GM23338 (cell line): ENCODE measurements around the gene ZNF12. TPM values are rescaled to one million over a fixed set of nuclear protein-coding genes. Genes with fewer than 3 reads are reported as not detected.
A peak's percentile ranks its signal among the peaks of the same experiment; 100 is the strongest.
"Not testable (repeated sequence)": the region's sequence is repeated elsewhere in the genome, so short reads cannot be mapped to it uniquely, and the experiment has no call there.

Experiments used
- ATAC-seq: fragments of 200-7000 bp; cut with Tn5 transposase; 3 replicates; pipeline ENCODE4 v1.9.1; 2020
- DNase-seq: peaks from one replicate; pipeline ENCODE4 v3.0.0-alpha.2; 2015; ENCODE audit warnings: low spot score
- H2AFZ ChIP-seq: fragments of 200-600 bp; sonication (generic); 2 replicates; pipeline ENCODE4 v1.8.0; 2016; ENCODE audit warnings: antibody characterized with exemption, mild to moderate bottlenecking, moderate library complexity
- H3F3A ChIP-seq: fragments of 200-600 bp; sonication (generic); replicated peaks from 2 replicates; pipeline ENCODE4 v1.8.0; 2017; ENCODE audit warnings: antibody characterized with exemption, mixed run types, low read depth
- H3K27ac ChIP-seq: fragments of 200-600 bp; sonication (generic); 2 replicates; pipeline ENCODE4 v1.6.1; 2016; ENCODE audit warnings: low read depth
- H3K27me3 ChIP-seq: fragments of 200-600 bp; sonication (generic); 2 replicates; pipeline ENCODE4 v1.8.0; 2016; ENCODE audit warnings: mild to moderate bottlenecking, mixed run types, moderate library complexity; ENCODE audit not compliant: insufficient read depth
- H3K36me3 ChIP-seq: fragments of 200-600 bp; sonication (generic); 2 replicates; pipeline ENCODE4 v1.8.0; 2016; ENCODE audit warnings: mild to moderate bottlenecking; ENCODE audit not compliant: insufficient read depth
- H3K4me1 ChIP-seq: fragments of 200-600 bp; sonication (generic); 2 replicates; pipeline ENCODE4 v1.8.0; 2016; ENCODE audit warnings: mild to moderate bottlenecking, moderate library complexity; ENCODE audit not compliant: insufficient read depth
- H3K4me2 ChIP-seq: fragments of 200-600 bp; sonication (generic); 2 replicates; pipeline ENCODE4 v1.7.1; 2017; ENCODE audit warnings: mixed run types
- H3K4me3 ChIP-seq: fragments of 200-600 bp; sonication (generic); 2 replicates; pipeline ENCODE4 v1.6.1; 2016; ENCODE audit warnings: mixed run types
- H3K79me2 ChIP-seq: fragments of 200-600 bp; sonication (generic); replicated peaks from 2 replicates; pipeline ENCODE4 v1.8.0; 2017; ENCODE audit warnings: mild to moderate bottlenecking; ENCODE audit not compliant: insufficient read depth
- H3K9me2 ChIP-seq: fragments of 200-600 bp; sonication (generic); 2 replicates; pipeline ENCODE4 v1.8.0; 2017; ENCODE audit not compliant: insufficient read depth
- H4K20me1 ChIP-seq: fragments of 200-600 bp; sonication (generic); replicated peaks from 2 replicates; pipeline ENCODE4 v1.8.0; 2017; ENCODE audit warnings: mild to moderate bottlenecking; ENCODE audit not compliant: insufficient read depth
- H3K27ac Mint-ChIP-seq: 2 replicates; pipeline ENCODE4 v1.8.0; 2020; ENCODE audit warnings: inconsistent platforms, mild to moderate bottlenecking, moderate library complexity, mixed read lengths
- H3K27me3 Mint-ChIP-seq: 3 replicates; pipeline ENCODE4 v1.8.0; 2022; ENCODE audit warnings: low read depth, mild to moderate bottlenecking, moderate library complexity, mixed read lengths, inconsistent platforms; ENCODE audit not compliant: insufficient read depth, poor library complexity
- H3K36me3 Mint-ChIP-seq: 3 replicates; pipeline ENCODE4 v1.8.0; 2021; ENCODE audit warnings: low read depth, mild to moderate bottlenecking, inconsistent platforms, moderate library complexity, mixed read lengths
- H3K4me1 Mint-ChIP-seq: 3 replicates; pipeline ENCODE4 v1.8.0; 2020; ENCODE audit warnings: mild to moderate bottlenecking, inconsistent platforms, mixed read lengths
- H3K4me3 Mint-ChIP-seq: 3 replicates; pipeline ENCODE4 v1.8.0; 2021; ENCODE audit warnings: moderate library complexity, mild to moderate bottlenecking, inconsistent platforms, mixed read lengths
- H3K9me3 Mint-ChIP-seq: 3 replicates; pipeline ENCODE4 v1.8.0; 2020; ENCODE audit warnings: moderate library complexity, mild to moderate bottlenecking, inconsistent platforms, mixed read lengths
- CREB1 ChIP-seq: fragments of 250-450 bp; sonication (Bioruptor Pico); IDR thresholded peaks from 2 replicates; pipeline ENCODE4 v1.5.0; 2020; ENCODE audit warnings: low read depth, mild to moderate bottlenecking, moderate library complexity
- CTCF ChIP-seq, 2 experiments: fragments of 200-600 bp in 1 of 2; sonication (generic) in 1 of 2; conservative IDR thresholded peaks; 2 replicates each; pipeline versions ENCODE4 v1.5.1 to v1.6.1; 2016 to 2017; ENCODE audit warnings: antibody characterized with exemption in 2 of 2, low read depth in 2 of 2, mild to moderate bottlenecking in 2 of 2, moderate library complexity in 1 of 2
- EZH2 ChIP-seq: fragments of 200-600 bp; sonication (generic); IDR thresholded peaks from one replicate; pipeline ENCODE4 v1.8.0; 2017; ENCODE audit warnings: antibody characterized with exemption, mild to moderate bottlenecking, low read depth; ENCODE audit not compliant: unreplicated experiment
- EZH2phosphoT487 ChIP-seq: fragments of 200-600 bp; sonication (generic); IDR thresholded peaks from one replicate; pipeline ENCODE4 v1.8.1; 2018; ENCODE audit warnings: antibody characterized with exemption; ENCODE audit not compliant: unreplicated experiment
- NANOG ChIP-seq: IDR thresholded peaks from 2 replicates; pipeline ENCODE4 v1.6.1; 2016; ENCODE audit warnings: antibody characterized with exemption, borderline replicate concordance
- ZNF114 ChIP-seq: fragments of 250-450 bp; sonication (Bioruptor Pico); IDR thresholded peaks from 2 replicates; pipeline ENCODE4 v1.5.0; 2020; ENCODE audit warnings: mild to moderate bottlenecking, moderate library complexity
- polyA plus RNA-seq: library from polyadenylated mRNA; unstranded; fragments of >200 nt; fragmentation: Nextera tagmentation; extraction: Ambion mirVana; gene quantifications from 2 replicates; pipeline ENCODE4 v1.2.1, GENCODE V29; 2016
- total RNA-seq: library from RNA; depleted of rRNA; stranded (reverse); fragments of >200 nt; shearing (Covaris generic); gene quantifications from 2 replicates; pipeline ENCODE4 v1.2.3, GENCODE V29; 2014

ZNF12 gene
- total and polyA plus RNA-seq, 2 experiments from 2014 or later = 9.6 to 17.8 TPM

DNA sequence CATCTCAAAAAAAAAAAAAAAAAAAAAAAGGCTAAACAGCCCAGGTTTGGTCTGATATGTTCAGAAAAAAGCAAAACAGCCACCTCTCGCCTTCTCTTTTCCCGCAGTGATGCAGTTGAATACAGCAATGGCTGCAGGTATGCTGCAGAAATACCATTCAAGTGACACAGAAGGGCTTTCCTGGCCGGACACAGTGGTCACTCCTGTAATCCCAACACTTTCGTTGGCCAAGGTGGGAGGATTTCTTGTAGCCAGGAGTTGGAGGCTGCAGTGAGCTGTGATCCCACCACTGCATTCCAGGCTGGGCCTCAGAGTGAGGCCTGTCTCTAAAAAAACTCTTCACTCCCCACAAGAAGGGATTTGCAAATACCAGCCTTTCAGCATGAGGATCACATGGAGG, 17.6 kb upstream of the ZNF12 start:
- not testable (repeated sequence) for H3K4me3 Mint-ChIP-seq, H3K36me3 ChIP-seq, H3K4me1 Mint-ChIP-seq, H3K4me1 ChIP-seq, H4K20me1 ChIP-seq, H3K9me3 Mint-ChIP-seq, H2AFZ ChIP-seq, DNase-seq, H3K27me3 ChIP-seq, H3K4me3 ChIP-seq, H3K36me3 Mint-ChIP-seq, ATAC-seq, H3K79me2 ChIP-seq, H3K27me3 Mint-ChIP-seq, H3K4me2 ChIP-seq, H3K27ac ChIP-seq, H3F3A ChIP-seq, H3K9me2 ChIP-seq, H3K27ac Mint-ChIP-seq

DNA sequence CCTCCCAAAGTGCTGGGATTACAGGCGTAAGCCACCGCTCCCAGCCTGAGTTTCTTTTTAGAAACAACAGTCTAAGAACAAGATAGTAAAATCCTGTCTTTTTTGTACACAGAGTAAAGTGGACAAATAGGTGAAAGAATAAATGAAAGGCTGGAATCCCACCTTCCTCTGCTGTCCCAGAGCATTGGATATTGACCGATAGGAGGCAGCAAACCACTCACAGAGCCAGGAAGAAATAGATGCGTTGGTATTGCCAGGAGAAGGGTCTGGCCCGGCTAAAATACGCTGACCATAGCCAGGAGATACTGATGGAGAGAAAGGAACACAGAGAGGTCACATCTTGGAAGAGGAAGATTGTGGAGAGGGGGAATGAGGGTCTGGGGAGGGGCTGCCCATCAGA, 11.4 kb upstream of the ZNF12 start:
- TF ChIP-seq CTCF (conservative IDR thresholded peaks at IDR 0.05; ENCODE audit: low read depth in 2 of 2) = peak; percentile 52 to 71
- no peak for TF ChIP-seq ZNF114 (CRISPR knock-in tag)
- DNase-seq = peak; percentile 38

GRCh38 chr7:6715898-6716297, 9.2 kb upstream of the ZNF12 start:
- H3F3A ChIP-seq, H2AFZ ChIP-seq, H3K4me1 Mint-ChIP-seq, ATAC-seq, H3K4me2 ChIP-seq, H3K4me3 ChIP-seq, DNase-seq, H3K27me3 Mint-ChIP-seq, H3K4me3 Mint-ChIP-seq, H3K9me3 Mint-ChIP-seq, H3K79me2 ChIP-seq, H3K4me1 ChIP-seq, H3K27me3 ChIP-seq, H3K27ac Mint-ChIP-seq, H3K9me2 ChIP-seq, H3K27ac ChIP-seq, H3K36me3 Mint-ChIP-seq, H3K36me3 ChIP-seq, H4K20me1 ChIP-seq: not testable (repeated sequence)

More for the DNA sequence above, 11.4 kb upstream of the ZNF12 start:
- H3K27ac Mint-ChIP-seq = no peak overlapping the region
- no peak overlapping the region for H3K4me3 Mint-ChIP-seq
- no peaks in the 10 kb centered on the region; the same call in 2 of the 3 replicates for H3K36me3 Mint-ChIP-seq
- H3K36me3 ChIP-seq = no peaks in the 10 kb centered on the region
- no peaks in the 10 kb centered on the region for H3K9me2 ChIP-seq
- H3K27me3 Mint-ChIP-seq = peaks cover 10% of the 10 kb centered on the region
- H4K20me1 ChIP-seq = no peaks in the 10 kb centered on the region
- H3K4me1 ChIP-seq = no peaks in the 10 kb centered on the region
- H3K9me3 Mint-ChIP-seq = no peaks in the 10 kb centered on the region; the same call in 2 of the 3 replicates
- H3K27me3 ChIP-seq = no peaks in the 10 kb centered on the region
- H3K27ac ChIP-seq = no peak overlapping the region
- no peaks in the 10 kb centered on the region; the same call in 2 of the 3 replicates for H3K4me1 Mint-ChIP-seq
- H3K79me2 ChIP-seq = no peaks in the 10 kb centered on the region
- no peak overlapping the region for H3K4me2 ChIP-seq
- H3F3A ChIP-seq = no peaks in the 10 kb centered on the region
- H3K4me3 ChIP-seq = no peak overlapping the region
- H2AFZ ChIP-seq = no peak overlapping the region
- ATAC-seq = no peak

DNA sequence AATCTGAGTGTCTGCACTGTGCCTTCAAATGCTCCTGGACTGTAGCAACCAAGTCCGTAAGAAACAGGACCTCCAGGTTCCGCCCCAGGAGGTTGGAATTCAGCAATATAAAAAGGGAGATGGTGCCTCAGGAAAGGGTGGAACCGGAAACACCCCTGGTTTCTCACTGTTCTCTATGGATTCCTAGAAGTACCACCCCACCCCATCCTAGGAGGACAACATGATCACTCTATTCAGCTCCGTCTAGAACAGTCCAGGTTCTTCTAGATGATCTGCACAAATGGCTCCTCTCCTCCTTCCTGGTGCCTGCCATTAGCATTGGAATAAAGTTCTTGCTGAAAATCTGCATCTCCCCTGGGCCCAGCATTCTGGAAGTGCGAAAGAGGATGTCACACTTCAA, 7.6 kb upstream of the ZNF12 start:
- no peak overlapping the region for H3K4me3 ChIP-seq
- no peak overlapping the region for H3K4me2 ChIP-seq
- Mint-ChIP-seq H3K36me3 (peaks cover 2% of the 10 kb centered on the region; the same call in 2 of the 3 replicates), H3K27ac (no peak overlapping the region), H3K4me1 (no peaks in the 10 kb centered on the region), H3K27me3 (peaks cover 8% of the 10 kb centered on the region), H3K4me3 (no peak overlapping the region), H3K9me3 (peaks cover 10% of the 10 kb centered on the region; the same call in 2 of the 3 replicates)
- ATAC-seq (no peak), DNase-seq (no peak)
- H3K4me1 ChIP-seq = no peaks in the 10 kb centered on the region
- H3K27ac ChIP-seq = no peak overlapping the region
- no peaks in the 10 kb centered on the region for H3F3A ChIP-seq
- H3K79me2 ChIP-seq = no peaks in the 10 kb centered on the region
- H2AFZ ChIP-seq = no peak overlapping the region
- H3K9me2 ChIP-seq = peaks cover 7% of the 10 kb centered on the region
- no peaks in the 10 kb centered on the region for H4K20me1 ChIP-seq
- H3K36me3 ChIP-seq = no peaks in the 10 kb centered on the region
- no peaks in the 10 kb centered on the region for H3K27me3 ChIP-seq
- TF ChIP-seq EZH2 (no peak), EZH2phosphoT487 (no peak), NANOG (no peak), CREB1 (CRISPR knock-in tag) (no peak), ZNF114 (CRISPR knock-in tag) (no peak)
